Smooth muscle cell (in vitro differentiated cells): Measurements from ENCODE around the gene FABP7. TPM values are rescaled to one million over a fixed set of nuclear protein-coding genes. Genes with fewer than 3 reads are reported as not detected.

Source experiments
- DNase-seq: peaks from one replicate; lab custom pipeline; 2025; ENCODE audit not compliant: unreplicated experiment; lab: John Stamatoyannopoulos, UW
- H2AFZ ChIP-seq: fragments of 200-600 bp; sonication (generic); 2 replicates; pipeline ENCODE4 v1.6.0; 2016; ENCODE audit warnings: antibody characterized with exemption, low read depth, mild to moderate bottlenecking
- H3F3A ChIP-seq: fragments of 200-600 bp; sonication (generic); 2 replicates; pipeline ENCODE4 v1.6.0; 2017; ENCODE audit warnings: antibody characterized with exemption, low read depth
- H3K27ac ChIP-seq: fragments of 200-600 bp; sonication (generic); 2 replicates; pipeline ENCODE4 v1.5.1; 2016; ENCODE audit warnings: low read depth, mild to moderate bottlenecking
- H3K27me3 ChIP-seq: fragments of 200-600 bp; sonication (generic); 2 replicates; pipeline ENCODE4 v1.6.1; 2016; ENCODE audit warnings: low read depth, mild to moderate bottlenecking
- H3K36me3 ChIP-seq: fragments of 200-600 bp; sonication (generic); 2 replicates; pipeline ENCODE4 v1.5.1; 2016; ENCODE audit warnings: low read depth
- H3K4me1 ChIP-seq: fragments of 200-600 bp; sonication (generic); 2 replicates; pipeline ENCODE4 v1.5.1; 2016; ENCODE audit warnings: low read depth
- H3K4me2 ChIP-seq: fragments of 200-600 bp; sonication (generic); 2 replicates; pipeline ENCODE4 v1.6.0; 2016; ENCODE audit warnings: mild to moderate bottlenecking
- H3K4me3 ChIP-seq: fragments of 200-600 bp; sonication (generic); 2 replicates; pipeline ENCODE4 v1.5.1; 2016; ENCODE audit warnings: mild to moderate bottlenecking
- H3K79me2 ChIP-seq: fragments of 200-600 bp; sonication (generic); 2 replicates; pipeline ENCODE4 v1.6.0; 2016; ENCODE audit warnings: low read depth, mild to moderate bottlenecking
- H3K9ac ChIP-seq: fragments of 200-600 bp; sonication (generic); 2 replicates; pipeline ENCODE4 v1.6.0; 2016; ENCODE audit warnings: low read depth
- H3K9me3 ChIP-seq: fragments of 200-600 bp; sonication (generic); replicated peaks from 2 replicates; pipeline ENCODE4 v1.5.1; 2016; ENCODE audit warnings: low read depth
- H4K20me1 ChIP-seq: fragments of 200-600 bp; sonication (generic); 2 replicates; pipeline ENCODE4 v1.6.0; 2016; ENCODE audit warnings: low read depth
- WGBS: methylation state at CpG from one replicate; pipeline ENCODE4 v1.1.7; 2016; ENCODE audit warnings: low lambda C conversion rate; 5-methylcytosine and 5-hydroxymethylcytosine counted together
- polyA plus RNA-seq: library from polyadenylated mRNA; unstranded; fragments of >200 nt; fragmentation: Nextera tagmentation; extraction: Ambion mirVana; gene quantifications from 2 replicates; pipeline ENCODE4 v1.2.1, GENCODE V29; 2016
- total RNA-seq: library from RNA; depleted of rRNA; stranded (reverse); fragments of >200 nt; gene quantifications from 2 replicates; pipeline ENCODE4 v1.2.3, GENCODE V29; 2014
- TF ChIP-seq, protein P1 (sequence below): fragments of 200-600 bp; sonication (generic); IDR thresholded peaks from 2 replicates; pipeline ENCODE4 v1.5.1; 2017; ENCODE audit warnings: borderline replicate concordance, mild to moderate bottlenecking, antibody characterized with exemption; ENCODE audit not compliant: insufficient read depth, poor library complexity, severe bottlenecking

FABP7 gene
- total and polyA plus RNA-seq, 2 experiments from 2014 or later = not detected

- 2% methylated on average over 14 of the region's 14 CpGs for WGBS
- no peak for DNase-seq
- Histone ChIP-seq H2AFZ (peak overlapping the region; percentile 97), H3K27ac (peak overlapping the region; percentile 87), H3K4me2 (peak overlapping the region; percentile 89), H3K4me1 (peaks cover 6% of the 10 kb centered on the region), H3K9me3 (no peaks in the 10 kb centered on the region), H3K4me3 (peak overlapping the region; percentile 83), H3K36me3 (no peaks in the 10 kb centered on the region), H4K20me1 (no peaks in the 10 kb centered on the region), H3K9ac (peak overlapping the region; percentile 87), H3K79me2 (no peaks in the 10 kb centered on the region), H3F3A (peaks cover 20% of the 10 kb centered on the region), H3K27me3 (no peaks in the 10 kb centered on the region)
- TF ChIP-seq, protein P1, sequence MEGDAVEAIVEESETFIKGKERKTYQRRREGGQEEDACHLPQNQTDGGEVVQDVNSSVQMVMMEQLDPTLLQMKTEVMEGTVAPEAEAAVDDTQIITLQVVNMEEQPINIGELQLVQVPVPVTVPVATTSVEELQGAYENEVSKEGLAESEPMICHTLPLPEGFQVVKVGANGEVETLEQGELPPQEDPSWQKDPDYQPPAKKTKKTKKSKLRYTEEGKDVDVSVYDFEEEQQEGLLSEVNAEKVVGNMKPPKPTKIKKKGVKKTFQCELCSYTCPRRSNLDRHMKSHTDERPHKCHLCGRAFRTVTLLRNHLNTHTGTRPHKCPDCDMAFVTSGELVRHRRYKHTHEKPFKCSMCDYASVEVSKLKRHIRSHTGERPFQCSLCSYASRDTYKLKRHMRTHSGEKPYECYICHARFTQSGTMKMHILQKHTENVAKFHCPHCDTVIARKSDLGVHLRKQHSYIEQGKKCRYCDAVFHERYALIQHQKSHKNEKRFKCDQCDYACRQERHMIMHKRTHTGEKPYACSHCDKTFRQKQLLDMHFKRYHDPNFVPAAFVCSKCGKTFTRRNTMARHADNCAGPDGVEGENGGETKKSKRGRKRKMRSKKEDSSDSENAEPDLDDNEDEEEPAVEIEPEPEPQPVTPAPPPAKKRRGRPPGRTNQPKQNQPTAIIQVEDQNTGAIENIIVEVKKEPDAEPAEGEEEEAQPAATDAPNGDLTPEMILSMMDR = no peak
Measured at GRCh38 chr6:122790028-122790422, 10.5 kb downstream of the FABP7 start.

DNA sequence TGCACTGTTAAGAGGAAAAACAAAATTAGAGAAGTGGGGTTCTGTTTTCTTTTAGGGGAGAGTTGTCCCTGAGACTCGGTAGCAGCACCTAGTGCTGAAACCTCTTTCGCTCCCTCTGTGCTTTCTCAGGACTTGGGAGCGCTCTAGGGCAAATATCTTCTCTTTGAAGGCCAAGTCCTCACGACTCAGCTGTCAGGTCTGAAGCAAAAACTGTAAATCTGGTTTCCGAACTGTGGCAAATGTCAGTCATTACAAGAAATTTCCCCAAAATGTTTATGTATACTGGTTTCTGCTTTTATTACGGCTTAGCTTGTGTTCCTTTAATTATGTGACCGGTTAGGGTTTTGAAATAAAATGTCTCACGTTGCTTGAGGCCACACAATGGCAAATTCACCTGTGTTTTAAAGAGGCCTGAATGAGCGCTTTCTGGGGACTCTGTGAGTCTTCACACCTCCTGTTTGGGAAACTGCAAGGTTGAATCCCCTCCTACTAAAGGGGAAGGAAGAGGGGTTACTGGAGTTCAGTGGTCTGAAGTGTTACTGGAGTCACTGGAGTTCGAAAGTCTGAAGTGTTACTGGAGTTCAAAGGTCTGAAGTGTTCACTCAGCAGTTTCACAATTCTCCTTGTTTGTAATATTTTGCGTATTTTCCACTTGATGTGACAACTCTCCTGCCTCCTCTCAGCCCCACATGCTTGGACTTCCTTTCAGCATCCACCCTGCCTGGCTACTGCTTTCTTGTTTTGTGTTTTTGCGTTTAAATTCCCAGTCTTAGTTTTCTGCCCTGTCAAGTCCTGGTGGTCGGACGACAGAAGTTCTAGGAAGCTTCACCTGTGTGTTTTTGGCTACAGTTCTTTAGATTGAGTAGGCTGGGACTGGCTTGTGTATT is 11.2 kb downstream of the FABP7 start:
- H3K4me3 ChIP-seq = peak overlapping the region; percentile 83
- H3K27ac ChIP-seq = peak overlapping the region; percentile 87
- H3K4me1 ChIP-seq = peaks cover 6% of the 10 kb centered on the region
- H2AFZ ChIP-seq = peak overlapping the region; percentile 97
- no peaks in the 10 kb centered on the region for H3K36me3 ChIP-seq
- 56% methylated on average over 14 of the region's 14 CpGs for WGBS
- H3K9me3 ChIP-seq = no peaks in the 10 kb centered on the region
- H3K9ac ChIP-seq = peak overlapping the region; percentile 87
- no peaks in the 10 kb centered on the region for H4K20me1 ChIP-seq
- H3K4me2 ChIP-seq = peak overlapping the region; percentile 89
- DNase-seq = no peak
- peaks cover 20% of the 10 kb centered on the region for H3F3A ChIP-seq
- H3K27me3 ChIP-seq = no peaks in the 10 kb centered on the region
- TF ChIP-seq, protein P1 = no peak
- H3K79me2 ChIP-seq = no peaks in the 10 kb centered on the region

DNA sequence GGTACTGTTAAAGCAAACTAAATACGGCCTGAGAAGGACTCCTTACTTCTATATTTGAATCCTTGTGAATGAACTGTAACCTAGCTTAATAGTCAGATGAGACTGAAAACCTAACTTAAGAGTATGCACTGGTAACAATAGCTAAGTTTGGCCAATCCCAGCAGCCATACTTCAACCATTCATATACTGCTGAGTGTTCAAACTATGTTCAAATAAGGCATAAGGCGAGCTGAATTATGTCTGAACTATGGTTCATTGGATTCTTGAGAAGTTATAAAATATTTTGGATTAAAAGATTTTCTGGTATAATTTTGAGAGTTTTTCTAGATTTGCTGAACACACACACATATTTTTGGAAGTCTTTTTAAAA is 11.8 kb downstream of the FABP7 start:
- peak overlapping the region; percentile 83 for H3K4me3 ChIP-seq
- H3K27ac ChIP-seq = peak overlapping the region; percentile 87
- H3F3A ChIP-seq = peaks cover 20% of the 10 kb centered on the region
- TF ChIP-seq, protein P1 = no peak
- DNase-seq = no peak
- no peak overlapping the region for H2AFZ ChIP-seq
- H4K20me1 ChIP-seq = no peaks in the 10 kb centered on the region
- no peak overlapping the region for H3K9ac ChIP-seq
- peak overlapping the region; percentile 89 for H3K4me2 ChIP-seq
- peaks cover 6% of the 10 kb centered on the region for H3K4me1 ChIP-seq
- no peaks in the 10 kb centered on the region for H3K36me3 ChIP-seq
- H3K79me2 ChIP-seq = no peaks in the 10 kb centered on the region
- H3K9me3 ChIP-seq = no peaks in the 10 kb centered on the region
- WGBS = 94% methylated on average over 2 of the region's 2 CpGs
- H3K27me3 ChIP-seq = no peaks in the 10 kb centered on the region

DNA sequence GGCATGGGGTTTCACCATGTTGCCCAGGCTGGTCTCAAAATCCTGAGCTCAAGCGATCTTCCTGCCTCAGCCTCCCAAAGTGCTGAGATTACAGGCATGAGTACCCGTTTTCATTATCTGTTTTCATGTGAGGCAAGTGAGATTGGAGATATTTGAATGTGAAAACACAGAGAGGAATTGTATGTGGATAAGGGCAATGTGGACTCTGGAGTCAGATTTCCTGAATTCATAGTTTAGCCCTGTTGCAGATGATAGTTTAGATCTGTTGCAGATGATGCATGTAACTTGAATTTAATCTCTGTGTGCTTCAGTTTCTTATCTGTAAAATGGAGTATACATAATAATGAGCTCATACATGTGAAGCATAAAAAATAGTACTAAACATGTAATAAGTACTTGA is 13.2 kb downstream of the FABP7 start:
- no peaks in the 10 kb centered on the region for H4K20me1 ChIP-seq
- peak overlapping the region; percentile 23 for H3K4me3 ChIP-seq
- H3K27me3 ChIP-seq = no peaks in the 10 kb centered on the region
- no peak overlapping the region for H3K9ac ChIP-seq
- no peak overlapping the region for H2AFZ ChIP-seq
- peak overlapping the region; percentile 17 for H3K27ac ChIP-seq
- H3K36me3 ChIP-seq = no peaks in the 10 kb centered on the region
- no peaks in the 10 kb centered on the region for H3K79me2 ChIP-seq
- H3K9me3 ChIP-seq = no peaks in the 10 kb centered on the region
- no peak for DNase-seq
- no peak overlapping the region for H3K4me2 ChIP-seq
- H3F3A ChIP-seq = peaks cover 24% of the 10 kb centered on the region
- WGBS = 61% methylated on average over 2 of the region's 2 CpGs
- TF ChIP-seq, protein P1 = no peak
- peaks cover 6% of the 10 kb centered on the region for H3K4me1 ChIP-seq
